AG10803 (cell line): ENCODE results near the gene MAGEE1.

Source experiments
- DNase-seq: peaks from one replicate; pipeline ENCODE4 v3.0.0; 2010; ENCODE audit warnings: low read depth
- H3K4me3 ChIP-seq: 2 replicates; pipeline ENCODE4 v1.5.1; 2011; ENCODE audit warnings: mild to moderate bottlenecking, low read length, control low read depth
- CTCF ChIP-seq: conservative IDR thresholded peaks from 2 replicates; pipeline ENCODE4 v1.5.1; 2011; ENCODE audit warnings: mild to moderate bottlenecking, low read length, control low read depth, inconsistent platforms

MAGEE1 gene

GRCh38 chrX:76434103-76434741 lies 6.7 kb downstream of the MAGEE1 start:
- H3K4me3 ChIP-seq, result no peak overlapping the region
- TF ChIP-seq CTCF, result no peak
- DNase-seq, result no peak

GRCh38 chrX:76439188-76439587 lies 11.7 kb downstream of the MAGEE1 start:
- TF ChIP-seq CTCF, result no peak
- no peak overlapping the region for H3K4me3 ChIP-seq
- DNase-seq, result no peak

GRCh38 chrX:76453737-76454406 lies 26.4 kb downstream of the MAGEE1 start:
- DNase-seq, result no peak
- no peak for TF ChIP-seq CTCF
- no peak overlapping the region for H3K4me3 ChIP-seq

- no peak overlapping the region for H3K4me3 ChIP-seq
- peak; percentile 17 for DNase-seq
- TF ChIP-seq CTCF, result peak; percentile 64
These were observed 27.0 kb downstream of the MAGEE1 start for GRCh38 chrX:76454456-76454927.

- H3K4me3 ChIP-seq, result no peak overlapping the region
- TF ChIP-seq CTCF, result no peak
- DNase-seq, result no peak
These were observed 49.8 kb downstream of the MAGEE1 start for GRCh38 chrX:76477353-76477752.
